SU-DHL-6 (cell line): ENCODE data around the gene TMEM178A.

Source experiments
- H2AFZ ChIP-seq: fragments of 200-600 bp; sonication (generic); 2 replicates; pipeline ENCODE4 v1.6.1; 2014; ENCODE audit warnings: low read depth, mild to moderate bottlenecking, moderate library complexity, mixed read lengths, antibody characterized with exemption, low read length; ENCODE audit not compliant: severe bottlenecking
- H3F3A ChIP-seq: fragments of 200-600 bp; shearing (Covaris generic); 2 replicates; pipeline ENCODE4 v1.6.0; 2016; ENCODE audit warnings: antibody characterized with exemption, mild to moderate bottlenecking; ENCODE audit not compliant: insufficient read depth
- H3K27ac ChIP-seq: fragments of 200-600 bp; sonication (generic); 2 replicates; pipeline ENCODE4 v1.5.1; 2016; ENCODE audit warnings: low read depth, mild to moderate bottlenecking, low read length, moderate library complexity, mixed read lengths
- H3K27me3 ChIP-seq: fragments of 200-600 bp; sonication (generic), shearing (Covaris generic); 2 replicates; pipeline ENCODE4 v1.6.0; 2014; ENCODE audit warnings: mild to moderate bottlenecking, low read length
- H3K36me3 ChIP-seq: fragments of 200-600 bp; sonication (generic); 2 replicates; pipeline ENCODE4 v1.6.1; 2014; ENCODE audit warnings: mild to moderate bottlenecking, low read length, mixed read lengths
- H3K4me2 ChIP-seq: fragments of 300-600, 200-600 bp; shearing (Covaris generic), sonication (generic); 2 replicates; pipeline ENCODE4 v1.6.0; 2014; ENCODE audit warnings: low read length, low read depth, mild to moderate bottlenecking; ENCODE audit not compliant: poor library complexity, severe bottlenecking
- H3K4me3 ChIP-seq: fragments of 200-600 bp; sonication (generic); 2 replicates; pipeline ENCODE4 v1.5.1; 2014; ENCODE audit warnings: antibody characterized with exemption, low read length, mild to moderate bottlenecking, mixed read lengths; ENCODE audit not compliant: insufficient read depth, poor library complexity, severe bottlenecking
- H3K79me2 ChIP-seq: fragments of 200-600 bp; sonication (generic); 2 replicates; pipeline ENCODE4 v1.6.1; 2014; ENCODE audit warnings: mild to moderate bottlenecking, low read length, moderate library complexity; ENCODE audit not compliant: insufficient read depth
- H3K9ac ChIP-seq: fragments of 200-600 bp; sonication (generic); 2 replicates; pipeline ENCODE4 v1.7.0; 2014; ENCODE audit warnings: mild to moderate bottlenecking, low read length
- H3K9me2 ChIP-seq: fragments of 200-600 bp; sonication (generic); replicated peaks from 2 replicates; pipeline ENCODE4 v1.6.1; 2014; ENCODE audit warnings: low read length; ENCODE audit not compliant: insufficient read depth
- H3K9me3 ChIP-seq: fragments of 200-600 bp; sonication (generic); 2 replicates; pipeline ENCODE4 v1.6.1; 2014; ENCODE audit warnings: low read length, mixed read lengths; ENCODE audit not compliant: insufficient read depth
- H4K20me1 ChIP-seq: fragments of 200-600 bp; sonication (generic); 2 replicates; pipeline ENCODE4 v1.6.1; 2014; ENCODE audit warnings: low read depth, mild to moderate bottlenecking, antibody characterized with exemption, low read length, moderate library complexity, mixed read lengths
- CTCF ChIP-seq: fragments of 200-600 bp; sonication (generic); IDR thresholded peaks from one replicate; pipeline ENCODE4 v1.5.1; 2017; ENCODE audit warnings: antibody characterized with exemption, mild to moderate bottlenecking, low read length, moderate library complexity; ENCODE audit not compliant: insufficient read depth, poor library complexity, severe bottlenecking
- EZH2phosphoT487 ChIP-seq: fragments of 200-600 bp; sonication (generic), shearing (Covaris generic); conservative IDR thresholded peaks from 2 replicates; pipeline ENCODE4 v1.6.1; 2018; ENCODE audit warnings: mild to moderate bottlenecking, antibody characterized with exemption, low read length, moderate library complexity, mixed read lengths

The TMEM178A gene

DNA sequence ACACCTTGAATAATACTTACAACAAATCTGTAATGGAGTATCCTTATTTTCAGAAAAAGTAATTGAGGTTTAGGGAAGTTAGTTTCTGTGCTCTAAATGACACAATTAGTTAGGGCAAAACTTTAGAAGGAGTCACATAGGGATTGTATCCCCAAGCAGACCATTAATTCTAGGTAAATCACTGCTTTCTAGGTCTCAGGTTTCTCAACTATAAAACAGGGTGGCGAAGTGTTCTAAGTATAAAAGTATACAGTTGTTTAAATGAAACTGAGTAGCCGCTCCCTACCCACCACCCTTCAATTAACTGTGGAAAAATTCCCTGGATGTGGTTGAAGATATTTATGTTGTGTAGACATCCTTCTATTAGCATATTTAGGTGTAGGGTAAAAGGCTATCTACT is 19.9 kb upstream of the TMEM178A start:
- Histone ChIP-seq H3K4me2 (no peak overlapping the region), H3K9ac (no peak overlapping the region), H3K9me2 (no peaks in the 10 kb centered on the region), H3K27me3 (no peaks in the 10 kb centered on the region), H3K36me3 (no peaks in the 10 kb centered on the region), H4K20me1 (no peaks in the 10 kb centered on the region), H3K4me3 (no peak overlapping the region), H2AFZ (no peak overlapping the region), H3F3A (no peaks in the 10 kb centered on the region), H3K9me3 (no peaks in the 10 kb centered on the region), H3K79me2 (no peaks in the 10 kb centered on the region), H3K27ac (no peak overlapping the region)
- TF ChIP-seq EZH2phosphoT487 (no peak), CTCF (no peak)

GRCh38 chr2:39646267-39646666 is 19.4 kb upstream of the TMEM178A start:
- Histone ChIP-seq H3F3A (no peaks in the 10 kb centered on the region), H3K27me3 (no peaks in the 10 kb centered on the region), H3K9ac (no peak overlapping the region), H3K9me3 (no peaks in the 10 kb centered on the region), H2AFZ (no peak overlapping the region), H4K20me1 (no peaks in the 10 kb centered on the region), H3K27ac (no peak overlapping the region), H3K36me3 (no peaks in the 10 kb centered on the region), H3K79me2 (no peaks in the 10 kb centered on the region), H3K9me2 (no peaks in the 10 kb centered on the region), H3K4me2 (no peak overlapping the region), H3K4me3 (no peak overlapping the region)
- TF ChIP-seq CTCF (no peak), EZH2phosphoT487 (no peak)

DNA sequence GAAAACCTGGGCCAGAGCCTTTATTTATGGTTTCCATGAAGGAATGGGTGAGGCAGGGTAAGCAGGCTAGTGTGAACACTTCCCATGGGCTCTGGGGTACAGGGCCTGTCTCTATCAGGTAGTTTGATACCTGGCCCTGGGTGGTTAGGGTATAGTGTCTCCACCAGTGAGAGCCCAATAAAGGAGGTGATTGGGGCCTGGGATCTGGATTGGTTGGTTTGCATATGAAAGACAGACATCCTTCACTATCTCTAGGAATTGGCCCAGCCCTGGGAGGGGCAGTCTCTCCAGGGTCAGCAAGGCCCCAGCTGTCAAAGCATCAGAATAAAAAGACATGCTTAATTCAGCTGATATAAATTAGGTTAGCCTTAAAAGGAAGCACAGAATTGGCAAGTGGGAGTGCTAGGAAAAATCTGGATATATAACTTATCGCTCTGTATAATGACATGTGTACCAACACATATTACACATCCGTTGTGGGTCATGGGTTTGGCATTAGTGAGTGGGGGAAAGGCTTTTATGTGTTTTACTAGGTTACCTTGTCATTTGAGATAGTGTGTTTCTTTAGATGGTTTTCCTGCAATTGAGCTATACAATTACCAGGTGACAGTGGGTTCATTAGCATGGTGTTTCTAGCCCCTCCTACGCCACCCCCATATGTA is 18.5 kb upstream of the TMEM178A start:
- H3F3A ChIP-seq = no peaks in the 10 kb centered on the region
- H3K79me2 ChIP-seq = no peaks in the 10 kb centered on the region
- no peaks in the 10 kb centered on the region for H4K20me1 ChIP-seq
- no peak overlapping the region for H3K4me3 ChIP-seq
- no peak overlapping the region for H3K9ac ChIP-seq
- H3K4me2 ChIP-seq = no peak overlapping the region
- H2AFZ ChIP-seq = no peak overlapping the region
- H3K27me3 ChIP-seq = no peaks in the 10 kb centered on the region
- H3K36me3 ChIP-seq = no peaks in the 10 kb centered on the region
- H3K9me3 ChIP-seq = no peaks in the 10 kb centered on the region
- no peak overlapping the region for H3K27ac ChIP-seq
- TF ChIP-seq EZH2phosphoT487 (no peak), CTCF (no peak)
- H3K9me2 ChIP-seq = no peaks in the 10 kb centered on the region

DNA sequence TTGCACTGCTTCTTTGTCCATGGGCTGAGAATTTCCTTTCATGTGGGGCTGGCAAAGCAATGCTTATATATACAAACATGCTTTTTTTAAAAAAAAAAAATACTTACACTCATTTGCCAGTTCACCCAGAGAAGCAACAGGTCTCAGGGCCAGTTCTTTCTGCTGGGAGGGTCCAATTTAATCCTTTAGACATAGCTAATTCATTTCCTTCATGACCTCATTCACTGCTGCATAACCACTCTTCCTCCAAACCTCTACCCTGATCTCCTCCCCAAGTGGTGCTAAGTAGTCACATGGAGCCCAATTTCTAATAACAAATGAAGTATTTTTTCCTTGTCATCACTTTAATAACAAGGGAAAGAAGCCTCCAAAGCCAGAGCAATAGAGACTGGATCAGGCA is 17.1 kb upstream of the TMEM178A start:
- Histone ChIP-seq H3K27ac (no peak overlapping the region), H3K27me3 (no peaks in the 10 kb centered on the region), H3K4me3 (no peak overlapping the region), H3F3A (no peaks in the 10 kb centered on the region), H4K20me1 (no peaks in the 10 kb centered on the region), H3K36me3 (no peaks in the 10 kb centered on the region), H2AFZ (no peak overlapping the region), H3K79me2 (no peaks in the 10 kb centered on the region), H3K4me2 (no peak overlapping the region), H3K9me3 (no peaks in the 10 kb centered on the region), H3K9ac (no peak overlapping the region), H3K9me2 (no peaks in the 10 kb centered on the region)
- TF ChIP-seq CTCF (no peak), EZH2phosphoT487 (no peak)
